Endothelial cell (in vitro differentiated cells): ENCODE measurements around the gene VAMP3. TPM values are rescaled to one million over a fixed set of nuclear protein-coding genes. Genes with fewer than 3 reads are reported as not detected.
A peak's percentile ranks its signal among the peaks of the same experiment; 100 is the strongest.

ENCODE experiments used
- DNase-seq: peaks from one replicate; pipeline ENCODE4 v3.0.0; 2021; ENCODE audit warnings: low spot score
- H3K27ac Mint-ChIP-seq: one replicate; pipeline ENCODE4 v1.8.0; 2021; ENCODE audit warnings: mixed read lengths, inconsistent platforms; ENCODE audit not compliant: unreplicated experiment
- H3K27me3 Mint-ChIP-seq: one replicate; pipeline ENCODE4 v1.8.0; 2021; ENCODE audit warnings: mild to moderate bottlenecking, moderate library complexity, mixed read lengths, inconsistent platforms; ENCODE audit not compliant: unreplicated experiment
- H3K36me3 Mint-ChIP-seq: one replicate; pipeline ENCODE4 v1.8.0; 2021; ENCODE audit warnings: mild to moderate bottlenecking, low read depth, mixed read lengths, inconsistent platforms; ENCODE audit not compliant: unreplicated experiment
- H3K4me1 Mint-ChIP-seq: one replicate; pipeline ENCODE4 v1.8.0; 2021; ENCODE audit warnings: mild to moderate bottlenecking, mixed read lengths, inconsistent platforms; ENCODE audit not compliant: unreplicated experiment
- H3K4me3 Mint-ChIP-seq: one replicate; pipeline ENCODE4 v1.8.0; 2021; ENCODE audit warnings: mild to moderate bottlenecking, mixed read lengths, inconsistent platforms; ENCODE audit not compliant: unreplicated experiment
- H3K9me3 Mint-ChIP-seq: one replicate; pipeline ENCODE4 v1.8.0; 2021; ENCODE audit warnings: mixed read lengths, inconsistent platforms; ENCODE audit not compliant: unreplicated experiment
- CTCF ChIP-seq: fragments of 200-600 bp; sonication (generic); IDR thresholded peaks from one replicate; pipeline ENCODE4 v1.5.0; 2021; ENCODE audit warnings: antibody characterized with exemption; ENCODE audit not compliant: unreplicated experiment
- total RNA-seq: library from RNA; stranded (reverse); fragmentation: NEBNext Ultra II Directional; extraction: Animal tissue kit (Norgen Biotek cat#: 25700); gene quantifications from one replicate; pipeline ENCODE4 v1.2.1, GENCODE V29; 2021; ENCODE audit not compliant: unreplicated experiment

Gene VAMP3
- total RNA-seq, 1 donor from 2014 or later: 91.0 TPM

GRCh38 chr1:7813677-7814373, 42.7 kb downstream of the VAMP3 start:
- DNase-seq: no peak
- Mint-ChIP-seq H3K27me3 (no peaks in the 10 kb centered on the region), H3K4me3 (peak overlapping the region; percentile 2), H3K36me3 (peaks cover 15% of the 10 kb centered on the region), H3K4me1 (no peaks in the 10 kb centered on the region), H3K27ac (no peak overlapping the region), H3K9me3 (peaks cover 15% of the 10 kb centered on the region)
- TF ChIP-seq CTCF: no peak

GRCh38 chr1:7821282-7821681, 50.2 kb downstream of the VAMP3 start:
- H3K4me1 Mint-ChIP-seq: no peaks in the 10 kb centered on the region
- no peaks in the 10 kb centered on the region for H3K36me3 Mint-ChIP-seq
- H3K4me3 Mint-ChIP-seq: no peak overlapping the region
- H3K27me3 Mint-ChIP-seq: no peaks in the 10 kb centered on the region
- no peaks in the 10 kb centered on the region for H3K9me3 Mint-ChIP-seq
- H3K27ac Mint-ChIP-seq: no peak overlapping the region
- no peak for TF ChIP-seq CTCF
- no peak for DNase-seq

- no peak overlapping the region for H3K27ac Mint-ChIP-seq
- TF ChIP-seq CTCF: no peak
- no peak overlapping the region for H3K4me3 Mint-ChIP-seq
- H3K36me3 Mint-ChIP-seq: no peaks in the 10 kb centered on the region
- DNase-seq: no peak
- peaks cover 6% of the 10 kb centered on the region for H3K4me1 Mint-ChIP-seq
- H3K27me3 Mint-ChIP-seq: no peaks in the 10 kb centered on the region
- no peaks in the 10 kb centered on the region for H3K9me3 Mint-ChIP-seq
Observed at GRCh38 chr1:7824701-7825100, 53.6 kb downstream of the VAMP3 start.

- Mint-ChIP-seq H3K36me3 (no peaks in the 10 kb centered on the region), H3K27ac (no peak overlapping the region), H3K9me3 (no peaks in the 10 kb centered on the region), H3K4me3 (no peak overlapping the region), H3K4me1 (peaks cover 8% of the 10 kb centered on the region), H3K27me3 (no peaks in the 10 kb centered on the region)
- TF ChIP-seq CTCF: no peak
- no peak for DNase-seq
Observed at GRCh38 chr1:7826363-7826762, 55.3 kb downstream of the VAMP3 start.

GRCh38 chr1:7827126-7827955, 56.2 kb downstream of the VAMP3 start:
- Mint-ChIP-seq H3K9me3 (no peaks in the 10 kb centered on the region), H3K27me3 (no peaks in the 10 kb centered on the region), H3K4me1 (peaks cover 9% of the 10 kb centered on the region), H3K27ac (peak overlapping the region; percentile 84), H3K36me3 (no peaks in the 10 kb centered on the region), H3K4me3 (no peak overlapping the region)
- DNase-seq: peak; percentile 33
- TF ChIP-seq CTCF: no peak
